ENCODE data around the gene RRP8. TPM values are rescaled to one million over a fixed set of nuclear protein-coding genes. Genes with fewer than 3 reads are reported as not detected.

Gene RRP8
- polyA plus RNA-seq, 3 donors = 17.5 to 29.9 (median 22.0) TPM

DNA sequence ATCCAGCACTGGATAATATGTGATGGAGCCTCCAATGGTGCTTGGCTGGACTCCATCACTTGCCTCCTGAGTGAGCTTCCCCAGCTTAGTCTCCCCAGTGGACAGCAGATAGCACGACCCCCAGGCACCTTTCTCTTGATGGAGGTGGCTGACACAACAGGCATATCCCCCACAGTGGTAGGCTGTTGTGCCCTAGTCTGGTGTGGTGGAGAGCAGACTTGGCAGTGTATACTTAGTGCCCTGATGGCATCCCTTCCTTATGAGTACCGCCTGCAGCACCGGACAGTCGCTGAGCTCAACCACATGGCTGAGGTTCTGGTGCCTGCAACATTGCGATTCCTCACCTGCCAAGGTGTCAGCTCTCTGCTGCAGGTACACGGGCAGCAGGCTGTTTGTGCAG is 56.2 kb downstream of the RRP8 start:
- DNase-seq = no peak

DNA sequence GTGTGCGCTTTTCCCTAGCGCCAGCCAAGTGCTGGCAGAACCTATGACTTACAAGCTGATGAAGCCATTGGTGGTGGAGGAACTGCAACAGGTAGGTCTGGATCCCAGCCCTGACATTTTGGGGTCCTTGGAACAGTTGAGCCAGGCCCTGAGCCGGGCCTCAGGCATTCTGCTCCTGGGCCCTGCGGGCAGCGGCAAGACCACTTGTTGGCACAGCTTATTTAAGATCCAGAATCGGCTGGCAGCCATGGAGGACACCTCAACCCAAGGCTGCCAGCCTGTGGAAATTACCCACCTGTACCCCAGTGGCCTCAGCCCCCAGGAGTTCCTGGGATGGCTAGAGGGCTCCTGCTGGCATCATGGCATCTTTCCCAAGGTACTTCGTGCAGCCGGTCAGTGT is 56.7 kb downstream of the RRP8 start:
- no peak for DNase-seq

- no peak for DNase-seq
These were observed 57.4 kb downstream of the RRP8 start for GRCh38 chr11:6545917-6546605.

Other genes with a start within 250 kb of the RRP8 start
- 10 to 100 TPM; 34.0 to 38.1 (median 35.5) TPM for gene SMPD1, start 213.1 kb downstream of the RRP8 start, polyA plus RNA-seq (ENCODE audit: insufficient read length in 3 of 3)
- gene APBB1, start 184.5 kb downstream of the RRP8 start, polyA plus RNA-seq (ENCODE audit: insufficient read length in 3 of 3) = 10 to 100 TPM; 62.7 to 65.3 (median 63.1) TPM
- gene HPX, start 162.6 kb downstream of the RRP8 start, polyA plus RNA-seq (ENCODE audit: insufficient read length in 3 of 3) = 1 to 10 TPM; 3.1 to 6.6 (median 6.4) TPM
- gene TRIM3, start 129.7 kb downstream of the RRP8 start, polyA plus RNA-seq (ENCODE audit: insufficient read length in 3 of 3) = 10 to 100 TPM; 24.8 to 32.2 (median 28.3) TPM
- 10 to 100 TPM; 71.9 to 80.8 (median 77.5) TPM for gene ARFIP2, start 122.3 kb downstream of the RRP8 start, polyA plus RNA-seq (ENCODE audit: insufficient read length in 3 of 3)
- gene TIMM10B, start 122.1 kb downstream of the RRP8 start, polyA plus RNA-seq (ENCODE audit: insufficient read length in 3 of 3) = 10 to 100 TPM; 36.4 to 43.8 (median 37.9) TPM
- 10 to 100 TPM in 2 of 3 donors, 1 to 10 TPM in 1; 5.9 to 13.2 (median 13.0) TPM for gene DNHD1, start 106.3 kb downstream of the RRP8 start, polyA plus RNA-seq (ENCODE audit: insufficient read length in 3 of 3)
- 100 to 1,000 TPM; 159 to 167 (median 159) TPM for gene ILK, start 158 bp upstream of the RRP8 start, polyA plus RNA-seq (ENCODE audit: insufficient read length in 3 of 3)
- 10 to 100 TPM; 68.8 to 96.0 (median 81.3) TPM for gene TAF10, start 8.6 kb upstream of the RRP8 start, polyA plus RNA-seq (ENCODE audit: insufficient read length in 3 of 3)
- 100 to 1,000 TPM; 112 to 123 (median 120) TPM for gene TPP1, start 15.8 kb upstream of the RRP8 start, polyA plus RNA-seq (ENCODE audit: insufficient read length in 3 of 3)
- gene DCHS1, start 52.2 kb upstream of the RRP8 start, polyA plus RNA-seq (ENCODE audit: insufficient read length in 3 of 3) = 10 to 100 TPM; 30.7 to 41.7 (median 40.5) TPM
- gene MRPL17, start 79.7 kb upstream of the RRP8 start, polyA plus RNA-seq (ENCODE audit: insufficient read length in 3 of 3) = 10 to 100 TPM; 68.0 to 88.5 (median 79.3) TPM
- under 1 TPM in 2 of 3 donors, not detected in 1; 0.07 to 0.08 TPM for gene OR2AG2, start 168.4 kb upstream of the RRP8 start, polyA plus RNA-seq (ENCODE audit: insufficient read length in 3 of 3)
- under 1 TPM in 2 of 3 donors, not detected in 1; 0.01 to 0.09 TPM for gene OR2AG1, start 179.4 kb upstream of the RRP8 start, polyA plus RNA-seq (ENCODE audit: insufficient read length in 3 of 3)
- not detected for gene OR6A2, start 196.1 kb upstream of the RRP8 start, polyA plus RNA-seq (ENCODE audit: insufficient read length in 3 of 3)
- gene OR10A5, start 242.1 kb upstream of the RRP8 start, polyA plus RNA-seq (ENCODE audit: insufficient read length in 3 of 3) = not detected

All from renal pelvis (tissue), 4 donors.